ENCODE results near the gene INSIG1. TPM values are rescaled to one million over a fixed set of nuclear protein-coding genes. Genes with fewer than 3 reads are reported as not detected.

The INSIG1 gene
- total RNA-seq, 5 donors from 2014 or later (not counting 1 experiment from before 2014, with no cell fraction given): 38.0 to 47.3 (median 42.4) TPM

DNA sequence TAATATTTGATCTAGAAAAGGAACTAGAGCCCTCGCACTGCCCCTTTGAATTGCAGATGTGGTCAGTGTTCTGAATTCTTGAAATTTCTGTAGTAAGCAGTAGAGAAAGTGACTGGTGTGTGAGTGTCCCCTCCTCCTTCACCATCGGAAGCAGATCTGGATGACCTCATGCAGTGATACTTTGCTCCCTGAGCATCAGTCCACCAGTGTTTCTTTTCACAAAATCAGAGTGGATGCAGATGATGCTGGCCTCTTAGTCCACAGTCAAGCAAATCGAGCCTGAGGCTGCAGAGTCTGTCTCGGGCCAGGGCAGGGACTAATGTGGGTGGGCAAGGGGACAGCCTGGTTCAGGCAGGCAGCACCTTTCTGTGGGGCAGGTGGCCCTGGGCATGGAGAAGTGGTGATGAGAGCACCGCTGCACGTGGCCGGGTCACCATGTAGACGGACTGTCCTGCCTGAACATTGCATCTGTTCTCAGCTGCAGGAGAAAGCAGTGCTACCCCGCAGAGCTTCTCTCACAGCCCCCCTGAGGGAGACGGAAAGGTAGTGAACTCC is 5.4 kb downstream of the INSIG1 start:
- no peaks in the 10 kb centered on the region for H3K27me3 Mint-ChIP-seq
- Histone ChIP-seq H3K36me3 (ENCODE audit: control insufficient read depth in 2 of 2, extremely low read depth in 1 of 2, insufficient read depth in 1 of 2, low read length in 1 of 2) (peaks cover 11 to 52% of the 10 kb centered on the region in 2 donors), H3K27me3 (replicated peaks in 1 of 2; ENCODE audit: control insufficient read depth in 2 of 2, extremely low read depth in 1 of 2, insufficient read depth in 2 of 2, low read length in 1 of 2) (no peaks in the 10 kb centered on the region), H3K4me3 (ENCODE audit: control insufficient read depth in 1 of 2, extremely low read depth in 1 of 2, low read length in 1 of 2) (no peak overlapping the region), H3K4me1 (ENCODE audit: control insufficient read depth in 1 of 2, extremely low read depth in 1 of 2, insufficient read depth in 2 of 2, low read length in 2 of 2) (peaks cover 16 to 25% of the 10 kb centered on the region in 2 experiments), H3K27ac (ENCODE audit: low read length) (no peak overlapping the region), H3K9me3 (no peaks in the 10 kb centered on the region)
- no peaks in the 10 kb centered on the region for H3K9me3 Mint-ChIP-seq
- peaks cover 48% of the 10 kb centered on the region for H3K36me3 Mint-ChIP-seq
- WGBS (ENCODE audit: insufficient coverage): 69% methylated on average over 2 of the region's 10 CpGs
- ChIA-PET CTCF (interaction anchor here (2.0 to 4.8 kb wide), 2 partner anchors 112 to 376 kb away, joined by 9 to 33 read pairs; no protein-coding TSS in a partner anchor), POLR2A (no interaction called here)
- ATAC-seq (replicated peaks in 1 of 4) (no peak), DNase-seq (no peak)
- peak overlapping the region in 1 of 2 donors; percentile 28 for H3K27ac Mint-ChIP-seq
- peaks cover 36 to 40% (median 38%) of the 10 kb centered on the region in 3 donors for H3K4me1 Mint-ChIP-seq
- H3K4me3 Mint-ChIP-seq: no peak overlapping the region

DNA sequence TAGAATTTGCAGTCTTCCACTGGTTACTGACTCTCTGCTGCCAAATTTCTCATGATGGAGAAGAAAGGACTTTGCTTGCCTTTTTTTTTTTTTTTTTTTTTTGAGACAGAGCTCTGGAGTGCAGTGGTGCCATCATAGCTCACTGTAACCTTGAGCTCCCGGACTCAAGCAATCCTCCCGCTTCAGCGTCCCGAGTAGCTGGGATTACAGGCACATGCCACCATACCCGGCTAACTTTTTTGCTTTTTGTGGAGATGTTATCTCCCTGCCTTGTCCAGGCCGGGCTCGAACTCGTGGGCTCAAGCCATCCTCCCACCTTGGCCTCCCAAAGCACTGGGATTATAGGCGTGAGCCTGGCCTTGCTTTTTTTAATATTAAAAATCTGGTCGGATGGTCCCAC is 6.2 kb downstream of the INSIG1 start:
- no peak overlapping the region for H3K27ac ChIP-seq (ENCODE audit: low read length)
- H3K4me1 ChIP-seq (ENCODE audit: control insufficient read depth in 1 of 2, extremely low read depth in 1 of 2, insufficient read depth in 2 of 2, low read length in 2 of 2): peaks cover 13 to 19% of the 10 kb centered on the region in 2 experiments
- 100% methylated on average over 4 of the region's 10 CpGs for WGBS (ENCODE audit: insufficient coverage)
- no peak for ATAC-seq (replicated peaks in 1 of 4)
- peaks cover 15 to 60% of the 10 kb centered on the region in 2 donors for H3K36me3 ChIP-seq (ENCODE audit: control insufficient read depth in 2 of 2, extremely low read depth in 1 of 2, insufficient read depth in 1 of 2, low read length in 1 of 2)
- H3K9me3 ChIP-seq: no peaks in the 10 kb centered on the region
- Mint-ChIP-seq H3K27ac (peak overlapping the region in 1 of 2 donors; percentile 55), H3K4me3 (no peak overlapping the region), H3K36me3 (peaks cover 56% of the 10 kb centered on the region), H3K27me3 (no peaks in the 10 kb centered on the region), H3K9me3 (no peaks in the 10 kb centered on the region), H3K4me1 (peaks cover 32 to 40% (median 36%) of the 10 kb centered on the region in 3 donors)
- no peak for DNase-seq
- POLR2A ChIA-PET: interaction anchor here in 1 of 2 donors (0.6 kb wide), 1 partner anchor 8 kb away, joined by 3 read pairs; no protein-coding TSS in a partner anchor
- H3K27me3 ChIP-seq (replicated peaks in 1 of 2; ENCODE audit: control insufficient read depth in 2 of 2, extremely low read depth in 1 of 2, insufficient read depth in 2 of 2, low read length in 1 of 2): no peaks in the 10 kb centered on the region
- CTCF ChIA-PET: interaction anchor here in 1 of 2 donors (0.6 kb wide), 1 partner anchor 197 kb away, joined by 4 read pairs; no protein-coding TSS in a partner anchor
- H3K4me3 ChIP-seq (ENCODE audit: control insufficient read depth in 1 of 2, extremely low read depth in 1 of 2, low read length in 1 of 2): no peak overlapping the region

DNA sequence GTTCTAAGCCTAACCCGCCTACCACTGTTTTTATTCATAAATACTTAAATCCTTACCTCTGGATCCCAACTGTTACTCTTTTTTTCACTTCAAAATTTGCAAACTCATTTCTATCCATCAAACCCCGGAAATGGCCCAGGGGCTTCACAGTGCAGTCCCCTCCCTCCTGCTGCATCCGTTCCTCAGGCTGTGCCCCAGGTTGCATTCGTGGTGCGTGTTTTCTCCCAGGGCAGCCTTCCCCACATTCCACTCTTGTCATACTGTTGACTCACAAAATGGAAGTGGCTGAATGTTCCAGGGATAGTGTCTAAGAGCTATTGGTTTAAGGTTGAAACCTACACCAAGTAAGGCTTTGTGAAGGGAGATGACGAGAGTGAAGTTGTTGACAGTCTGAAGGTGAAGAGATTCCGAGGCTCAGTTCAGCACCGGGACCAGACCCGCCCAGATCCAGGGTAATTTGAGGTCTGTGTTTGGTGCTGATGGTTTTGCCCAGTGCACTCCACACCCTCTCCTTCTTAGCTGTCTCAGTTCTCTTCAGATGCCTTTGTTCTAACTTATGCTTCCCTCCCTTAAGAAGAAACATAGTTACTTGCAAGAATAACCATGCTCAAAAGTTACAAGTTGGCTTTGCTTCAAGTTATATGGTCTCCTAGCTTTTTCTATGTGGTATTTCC is 7.7 kb downstream of the INSIG1 start:
- H3K27ac Mint-ChIP-seq: peak overlapping the region in 1 of 2 donors; percentile 12
- Histone ChIP-seq H3K27me3 (replicated peaks in 1 of 2; ENCODE audit: control insufficient read depth in 2 of 2, extremely low read depth in 1 of 2, insufficient read depth in 2 of 2, low read length in 1 of 2) (no peaks in the 10 kb centered on the region), H3K36me3 (ENCODE audit: control insufficient read depth in 2 of 2, extremely low read depth in 1 of 2, insufficient read depth in 1 of 2, low read length in 1 of 2) (peaks cover 15 to 70% of the 10 kb centered on the region in 2 donors), H3K4me1 (ENCODE audit: control insufficient read depth in 1 of 2, extremely low read depth in 1 of 2, insufficient read depth in 2 of 2, low read length in 2 of 2) (peaks cover 2 to 11% of the 10 kb centered on the region in 2 experiments), H3K4me3 (ENCODE audit: control insufficient read depth in 1 of 2, extremely low read depth in 1 of 2, low read length in 1 of 2) (no peak overlapping the region), H3K9me3 (no peaks in the 10 kb centered on the region), H3K27ac (ENCODE audit: low read length) (no peak overlapping the region)
- no peaks in the 10 kb centered on the region for H3K27me3 Mint-ChIP-seq
- ChIA-PET CTCF (no interaction called here), POLR2A (interaction anchor here (0.6 to 0.7 kb wide), 2 partner anchors 74 to 413 kb away, joined by 3 to 8 read pairs; no protein-coding TSS in a partner anchor)
- peaks cover 58% of the 10 kb centered on the region for H3K36me3 Mint-ChIP-seq
- H3K4me1 Mint-ChIP-seq: peaks cover 19 to 30% (median 24%) of the 10 kb centered on the region in 3 donors
- ATAC-seq (replicated peaks in 1 of 4) (no peak), DNase-seq (no peak)
- WGBS (ENCODE audit: insufficient coverage): 77% methylated on average over 2 of the region's 9 CpGs
- H3K9me3 Mint-ChIP-seq: no peaks in the 10 kb centered on the region
- H3K4me3 Mint-ChIP-seq: no peak overlapping the region

DNA sequence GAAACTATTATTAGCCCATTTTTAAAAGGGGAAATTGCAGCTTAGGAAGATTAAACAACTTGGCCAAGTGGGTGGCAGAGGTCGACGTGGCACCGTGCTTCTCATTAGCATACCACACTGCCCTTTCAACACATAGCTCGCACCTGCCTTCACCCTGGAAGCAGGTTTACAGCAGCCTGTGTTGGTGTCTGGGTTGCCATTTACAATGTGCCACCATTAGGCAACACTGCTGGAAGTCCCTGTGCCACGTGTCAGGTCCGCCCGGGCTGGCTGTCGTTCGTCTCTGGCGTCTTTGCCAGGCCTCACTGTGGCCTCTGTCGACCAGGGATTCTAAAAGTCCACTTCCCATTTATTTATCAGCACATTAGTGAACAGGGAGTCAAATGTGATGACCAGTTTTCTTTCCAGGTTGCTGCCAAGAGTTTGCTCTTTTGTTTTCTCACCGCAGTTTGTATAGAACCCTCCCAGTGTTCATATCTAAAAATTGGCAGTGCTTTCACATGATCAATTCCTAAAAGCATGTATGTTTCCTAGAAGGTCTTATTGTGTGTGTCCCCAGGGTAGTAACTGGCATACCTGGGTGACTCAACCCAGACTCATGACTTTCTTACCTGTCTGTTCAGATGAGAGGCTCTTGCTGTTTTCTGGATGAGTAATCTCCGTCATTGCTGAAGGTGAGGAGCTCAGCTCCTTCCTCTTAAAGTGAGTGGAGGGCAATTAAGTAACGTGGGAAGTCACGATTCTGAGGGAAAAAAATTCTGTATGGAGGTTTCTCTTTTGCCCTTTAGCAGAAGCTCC is 9.2 kb downstream of the INSIG1 start:
- H3K4me3 Mint-ChIP-seq: no peak overlapping the region
- no peak overlapping the region for H3K4me3 ChIP-seq (ENCODE audit: control insufficient read depth in 1 of 2, extremely low read depth in 1 of 2, low read length in 1 of 2)
- no peak overlapping the region for H3K27ac ChIP-seq (ENCODE audit: low read length)
- H3K36me3 Mint-ChIP-seq: peaks cover 52% of the 10 kb centered on the region
- H3K27me3 ChIP-seq (replicated peaks in 1 of 2; ENCODE audit: control insufficient read depth in 2 of 2, extremely low read depth in 1 of 2, insufficient read depth in 2 of 2, low read length in 1 of 2): no peaks in the 10 kb centered on the region
- no peaks in the 10 kb centered on the region for H3K9me3 Mint-ChIP-seq
- peaks cover 15 to 74% of the 10 kb centered on the region in 2 donors for H3K36me3 ChIP-seq (ENCODE audit: control insufficient read depth in 2 of 2, extremely low read depth in 1 of 2, insufficient read depth in 1 of 2, low read length in 1 of 2)
- 62% methylated on average over 2 of the region's 15 CpGs for WGBS (ENCODE audit: insufficient coverage)
- ChIA-PET POLR2A (no interaction called here), CTCF (interaction anchor here in 1 of 2 donors (1.0 kb wide), 1 partner anchor 380 kb away, joined by 3 read pairs; no protein-coding TSS in a partner anchor)
- H3K27me3 Mint-ChIP-seq: no peaks in the 10 kb centered on the region
- H3K9me3 ChIP-seq: no peaks in the 10 kb centered on the region
- peaks cover 7 to 17% (median 11%) of the 10 kb centered on the region in 3 donors for H3K4me1 Mint-ChIP-seq
- peaks cover 0 to 4% of the 10 kb centered on the region in 2 experiments for H3K4me1 ChIP-seq (ENCODE audit: control insufficient read depth in 1 of 2, extremely low read depth in 1 of 2, insufficient read depth in 2 of 2, low read length in 2 of 2)
- no peak overlapping the region for H3K27ac Mint-ChIP-seq
- DNase-seq (no peak), ATAC-seq (replicated peaks in 1 of 4) (no peak)

DNA sequence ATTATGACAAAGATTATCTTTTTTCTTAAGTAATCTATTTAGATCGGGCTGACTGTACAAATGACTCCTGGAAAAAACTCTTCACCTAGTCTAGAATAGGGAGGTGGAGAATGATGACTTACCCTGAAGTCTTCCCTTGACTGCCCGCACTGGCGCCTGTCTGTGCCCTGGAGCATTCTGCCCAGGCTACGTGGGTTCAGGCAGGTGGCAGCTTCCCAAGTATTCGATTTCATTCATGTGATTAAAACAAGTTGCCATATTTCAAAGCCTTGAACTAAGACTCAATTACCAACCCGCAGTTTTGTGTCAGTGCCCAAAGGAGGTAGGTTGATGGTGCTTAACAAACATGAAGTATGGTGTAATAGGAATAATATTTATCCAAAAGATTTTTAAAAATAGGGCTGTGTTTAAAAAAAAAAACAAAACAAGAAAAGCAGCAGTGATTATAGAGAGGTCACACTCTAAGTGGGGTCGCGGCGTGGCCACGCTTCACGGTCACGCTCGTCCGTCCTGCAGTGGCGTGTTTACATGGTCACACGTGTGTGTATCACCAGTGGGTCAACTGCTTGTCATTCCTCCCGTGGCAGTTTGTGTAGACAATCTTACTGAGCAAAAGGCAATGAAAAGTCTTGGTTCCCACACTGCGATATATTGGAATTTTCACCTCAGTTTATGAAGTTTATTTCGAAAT is 10.8 kb downstream of the INSIG1 start:
- H3K36me3 ChIP-seq (ENCODE audit: control insufficient read depth in 2 of 2, extremely low read depth in 1 of 2, insufficient read depth in 1 of 2, low read length in 1 of 2): peaks cover 15 to 60% of the 10 kb centered on the region in 2 donors
- H3K4me1 ChIP-seq (ENCODE audit: control insufficient read depth in 1 of 2, extremely low read depth in 1 of 2, insufficient read depth in 2 of 2, low read length in 2 of 2): peaks cover 0 to 4% of the 10 kb centered on the region in 2 experiments
- no peak overlapping the region for H3K4me3 ChIP-seq (ENCODE audit: control insufficient read depth in 1 of 2, extremely low read depth in 1 of 2, low read length in 1 of 2)
- DNase-seq (no peak), ATAC-seq (replicated peaks in 1 of 4) (no peak)
- H3K9me3 ChIP-seq: no peaks in the 10 kb centered on the region
- no peaks in the 10 kb centered on the region for H3K27me3 ChIP-seq (replicated peaks in 1 of 2; ENCODE audit: control insufficient read depth in 2 of 2, extremely low read depth in 1 of 2, insufficient read depth in 2 of 2, low read length in 1 of 2)
- over 99% methylated on average over 15 of the region's 19 CpGs for WGBS (ENCODE audit: insufficient coverage)
- Mint-ChIP-seq H3K27me3 (no peaks in the 10 kb centered on the region), H3K27ac (no peak overlapping the region), H3K4me1 (peaks cover 7 to 17% (median 11%) of the 10 kb centered on the region in 3 donors), H3K9me3 (no peaks in the 10 kb centered on the region), H3K4me3 (no peak overlapping the region), H3K36me3 (peaks cover 50% of the 10 kb centered on the region)
- ChIA-PET CTCF (no interaction called here), POLR2A (no interaction called here)
- H3K27ac ChIP-seq (ENCODE audit: low read length): no peak overlapping the region

DNA sequence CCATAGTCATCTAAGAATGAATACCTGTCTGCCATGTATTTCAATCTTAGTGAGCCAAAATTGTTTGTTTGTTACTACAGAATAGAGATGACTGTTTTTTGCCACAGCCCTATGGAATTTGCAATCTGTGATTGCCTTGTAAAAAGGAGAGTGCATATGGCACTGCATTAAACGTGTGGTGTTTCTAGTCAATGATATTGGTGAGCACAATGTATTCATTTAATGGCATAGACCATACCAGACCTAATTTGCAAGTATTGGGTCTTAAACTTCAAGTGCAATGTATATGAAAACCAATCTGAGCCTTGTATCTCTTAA is 11.3 kb downstream of the INSIG1 start:
- Mint-ChIP-seq H3K27ac (no peak overlapping the region), H3K9me3 (no peaks in the 10 kb centered on the region), H3K4me3 (no peak overlapping the region), H3K36me3 (peaks cover 46% of the 10 kb centered on the region), H3K27me3 (no peaks in the 10 kb centered on the region), H3K4me1 (peaks cover 7 to 17% (median 11%) of the 10 kb centered on the region in 3 donors)
- no peak for ATAC-seq (replicated peaks in 1 of 4)
- H3K4me3 ChIP-seq (ENCODE audit: control insufficient read depth in 1 of 2, extremely low read depth in 1 of 2, low read length in 1 of 2): no peak overlapping the region
- peaks cover 0 to 4% of the 10 kb centered on the region in 2 experiments for H3K4me1 ChIP-seq (ENCODE audit: control insufficient read depth in 1 of 2, extremely low read depth in 1 of 2, insufficient read depth in 2 of 2, low read length in 2 of 2)
- no peak overlapping the region for H3K27ac ChIP-seq (ENCODE audit: low read length)
- no peaks in the 10 kb centered on the region for H3K27me3 ChIP-seq (replicated peaks in 1 of 2; ENCODE audit: control insufficient read depth in 2 of 2, extremely low read depth in 1 of 2, insufficient read depth in 2 of 2, low read length in 1 of 2)
- no peak for DNase-seq
- ChIA-PET CTCF (no interaction called here), POLR2A (no interaction called here)
- peaks cover 13 to 56% of the 10 kb centered on the region in 2 donors for H3K36me3 ChIP-seq (ENCODE audit: control insufficient read depth in 2 of 2, extremely low read depth in 1 of 2, insufficient read depth in 1 of 2, low read length in 1 of 2)
- no peaks in the 10 kb centered on the region for H3K9me3 ChIP-seq
- WGBS (ENCODE audit: insufficient coverage): no CpG with 5 or more reads among the region's 1 CpG
